Measurements from ENCODE around the gene MTMR2. TPM values are rescaled to one million over a fixed set of nuclear protein-coding genes. Genes with fewer than 3 reads are reported as not detected.
"Not testable (repeated sequence)": the region's sequence is repeated elsewhere in the genome, so short reads cannot be mapped to it uniquely, and the experiment has no call there.

Gene MTMR2
- total and polyA plus RNA-seq, 12 donors: 6.9 to 31.6 (median 23.7) TPM

DNA sequence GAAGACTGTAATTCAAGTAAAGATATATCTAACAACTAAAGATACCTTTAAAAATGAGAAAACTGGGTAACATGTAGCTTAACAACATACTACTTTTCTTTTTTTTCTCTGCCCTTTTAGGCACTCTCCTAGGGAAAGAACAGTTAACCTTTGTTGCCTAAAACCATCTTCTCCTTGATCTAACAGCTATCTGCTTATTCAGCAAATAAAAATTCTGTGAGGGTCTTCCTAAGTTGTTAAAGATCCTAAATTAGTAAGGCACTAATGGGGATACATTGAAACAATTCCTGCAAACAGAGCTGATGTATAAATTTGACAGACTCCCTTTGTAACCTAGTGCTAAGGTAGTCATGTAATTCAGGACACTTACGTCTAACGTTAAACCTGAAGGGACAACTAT is 39.1 kb downstream of the MTMR2 start:
- Histone ChIP-seq H3K27me3 (no peaks in the 10 kb centered on the region), H3K4me1 (replicated peaks in 1 of 2) (no peaks in the 10 kb centered on the region), H3K27ac (no peak overlapping the region), H3K4me3 (no peak overlapping the region), H3K9me3 (replicated peaks in 1 of 3) (no peaks in the 10 kb centered on the region), H3K36me3 (replicated peaks in 1 of 2) (peaks cover 0 to 11% of the 10 kb centered on the region in 2 donors)
- WGBS, 4 donors: 95 to 100% (median 98%) methylated on average over 2 of the region's 2 CpGs
- intact Hi-C loops (cut with DNase I): no loop called here
- no peak for DNase-seq
- no peak for TF ChIP-seq POLR2A (IDR thresholded peaks at IDR 0.05)
- TF ChIP-seq, protein P1, sequence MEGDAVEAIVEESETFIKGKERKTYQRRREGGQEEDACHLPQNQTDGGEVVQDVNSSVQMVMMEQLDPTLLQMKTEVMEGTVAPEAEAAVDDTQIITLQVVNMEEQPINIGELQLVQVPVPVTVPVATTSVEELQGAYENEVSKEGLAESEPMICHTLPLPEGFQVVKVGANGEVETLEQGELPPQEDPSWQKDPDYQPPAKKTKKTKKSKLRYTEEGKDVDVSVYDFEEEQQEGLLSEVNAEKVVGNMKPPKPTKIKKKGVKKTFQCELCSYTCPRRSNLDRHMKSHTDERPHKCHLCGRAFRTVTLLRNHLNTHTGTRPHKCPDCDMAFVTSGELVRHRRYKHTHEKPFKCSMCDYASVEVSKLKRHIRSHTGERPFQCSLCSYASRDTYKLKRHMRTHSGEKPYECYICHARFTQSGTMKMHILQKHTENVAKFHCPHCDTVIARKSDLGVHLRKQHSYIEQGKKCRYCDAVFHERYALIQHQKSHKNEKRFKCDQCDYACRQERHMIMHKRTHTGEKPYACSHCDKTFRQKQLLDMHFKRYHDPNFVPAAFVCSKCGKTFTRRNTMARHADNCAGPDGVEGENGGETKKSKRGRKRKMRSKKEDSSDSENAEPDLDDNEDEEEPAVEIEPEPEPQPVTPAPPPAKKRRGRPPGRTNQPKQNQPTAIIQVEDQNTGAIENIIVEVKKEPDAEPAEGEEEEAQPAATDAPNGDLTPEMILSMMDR (IDR thresholded peaks at IDR 0.05): no peak

DNA sequence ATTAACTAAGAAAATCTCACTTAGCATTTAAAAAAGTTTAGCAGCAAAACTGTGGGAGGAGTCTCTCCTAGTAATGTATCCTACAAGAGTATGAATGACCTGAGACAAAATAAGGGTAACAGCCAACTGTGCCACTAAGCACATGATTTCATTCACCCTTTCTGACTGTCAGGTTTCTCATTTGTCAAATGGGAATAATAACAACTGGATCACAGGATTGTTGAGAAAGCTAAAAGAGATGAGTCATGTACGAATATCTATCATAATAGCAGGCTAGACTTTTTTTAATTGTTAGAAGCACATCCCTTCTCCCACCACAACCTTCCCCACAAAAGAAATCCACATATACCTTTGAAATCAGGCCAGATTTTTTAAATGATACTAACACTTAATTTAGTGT is 39.5 kb downstream of the MTMR2 start:
- no peaks in the 10 kb centered on the region for H3K4me1 ChIP-seq (replicated peaks in 1 of 2)
- H3K27ac ChIP-seq: no peak overlapping the region
- WGBS, 4 donors: 70 to 87% (median 85%) methylated on average over 1 of the region's 1 CpG
- DNase-seq: no peak
- peaks cover 0 to 11% of the 10 kb centered on the region in 2 donors for H3K36me3 ChIP-seq (replicated peaks in 1 of 2)
- no peaks in the 10 kb centered on the region for H3K27me3 ChIP-seq
- TF ChIP-seq, protein P1 (IDR thresholded peaks at IDR 0.05): no peak
- no peak for TF ChIP-seq POLR2A (IDR thresholded peaks at IDR 0.05)
- no peaks in the 10 kb centered on the region for H3K9me3 ChIP-seq (replicated peaks in 1 of 3)
- H3K4me3 ChIP-seq: no peak overlapping the region
- intact Hi-C loops (cut with DNase I): no loop called here

DNA sequence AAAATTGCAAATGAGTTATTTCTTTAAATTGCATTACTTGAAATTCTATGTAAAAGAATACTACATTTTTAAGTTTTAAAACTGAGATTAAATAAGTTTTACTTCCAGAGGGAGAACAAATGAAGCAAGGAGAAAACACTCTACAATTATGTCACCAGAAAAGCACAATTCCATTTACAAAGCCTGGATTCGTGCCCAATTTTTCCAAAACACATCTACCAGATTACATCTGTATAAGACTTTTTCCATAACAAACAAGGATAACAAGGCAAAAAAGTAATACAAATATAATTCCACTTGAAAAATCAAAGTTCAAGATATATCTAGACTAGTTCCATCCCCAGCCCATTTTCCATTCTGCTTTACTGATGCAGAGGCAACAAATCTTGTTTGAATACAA is 40.5 kb downstream of the MTMR2 start:
- H3K9me3 ChIP-seq (replicated peaks in 1 of 3): no peaks in the 10 kb centered on the region
- H3K27ac ChIP-seq: no peak overlapping the region
- H3K4me1 ChIP-seq (replicated peaks in 1 of 2): no peaks in the 10 kb centered on the region
- H3K36me3 ChIP-seq (replicated peaks in 1 of 2): peaks cover 0 to 11% of the 10 kb centered on the region in 2 donors
- intact Hi-C loops (cut with DNase I): no loop called here
- no peak for DNase-seq
- 79 to 84% (median 80%) methylated on average over 1 of the region's 1 CpG for WGBS, 4 donors
- H3K4me3 ChIP-seq: no peak overlapping the region
- no peaks in the 10 kb centered on the region for H3K27me3 ChIP-seq
- no peak for TF ChIP-seq POLR2A (IDR thresholded peaks at IDR 0.05)
- TF ChIP-seq, protein P1 (IDR thresholded peaks at IDR 0.05): no peak

DNA sequence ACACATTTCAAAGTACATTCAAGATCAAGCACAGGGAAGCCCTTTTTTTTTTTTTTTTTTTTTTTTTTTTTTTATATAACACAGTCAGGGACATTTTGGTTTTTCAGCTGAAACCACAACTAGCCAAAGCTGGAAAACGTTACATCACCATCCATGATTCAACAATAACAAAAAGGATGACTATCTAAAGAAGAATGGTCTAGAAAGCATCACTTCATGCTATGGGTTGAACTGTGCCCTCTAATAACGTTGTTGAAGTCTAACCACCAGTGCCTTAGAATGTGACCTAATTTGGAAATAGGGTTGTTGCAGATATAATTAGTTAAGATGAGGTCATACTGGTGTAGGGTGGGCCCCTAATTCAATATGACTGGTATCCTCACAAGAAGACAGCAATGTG is 46.6 kb downstream of the MTMR2 start:
- Histone ChIP-seq H3K27me3 (no peaks in the 10 kb centered on the region), H3K9me3 (replicated peaks in 1 of 3) (no peaks in the 10 kb centered on the region), H3K27ac (no peak overlapping the region), H3K4me1 (replicated peaks in 1 of 2) (no peaks in the 10 kb centered on the region), H3K4me3 (no peak overlapping the region), H3K36me3 (replicated peaks in 1 of 2) (no peaks in the 10 kb centered on the region)
- DNase-seq: no peak
- intact Hi-C loops (cut with DNase I): no loop called here
- no peak for TF ChIP-seq POLR2A (IDR thresholded peaks at IDR 0.05)
- TF ChIP-seq, protein P1 (IDR thresholded peaks at IDR 0.05): no peak
- WGBS, 4 donors: 80 to 91% (median 89%) methylated on average over 2 of the region's 2 CpGs

DNA sequence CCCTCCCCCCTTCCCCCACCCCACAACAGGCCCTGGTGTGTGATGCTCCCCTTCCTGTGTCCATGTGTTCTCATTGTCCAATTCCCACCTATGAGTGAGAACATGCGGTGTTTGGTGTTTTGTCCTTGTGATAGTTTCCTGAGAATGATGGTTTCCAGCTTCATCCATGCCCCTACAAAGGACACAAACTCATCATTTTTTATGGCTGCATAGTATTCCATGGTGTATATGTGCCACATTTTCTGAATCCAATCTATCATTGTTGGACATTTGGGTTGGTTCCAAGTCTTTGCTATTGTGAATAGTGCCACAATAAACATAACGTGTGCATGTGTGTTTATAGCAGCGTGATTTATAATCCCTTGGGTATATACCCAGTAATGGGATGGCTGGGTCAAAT is 53.0 kb downstream of the MTMR2 start:
- H3K4me1 ChIP-seq (replicated peaks in 1 of 2); DNase-seq; H3K9me3 ChIP-seq (replicated peaks in 1 of 3); H3K36me3 ChIP-seq (replicated peaks in 1 of 2); H3K27ac ChIP-seq; H3K27me3 ChIP-seq; intact Hi-C loops (cut with DNase I); H3K4me3 ChIP-seq: not testable (repeated sequence)
- 93 to 100% (median 98%) methylated on average over 3 of the region's 3 CpGs for WGBS, 4 donors

Measured in adrenal gland (tissue), 12 donors.